ENCODE measurements around the gene RAI1. TPM values are rescaled to one million over a fixed set of nuclear protein-coding genes. Genes with fewer than 3 reads are reported as not detected.
A peak's percentile ranks its signal among the peaks of the same experiment; 100 is the strongest.

The RAI1 gene
- total and polyA plus RNA-seq, 2 of the 8 experiments (the other 6 are each of a cell fraction or from before 2014, with no cell fraction given) = 0.39 to 1.2 TPM

- Histone ChIP-seq H3K4me2 (ENCODE audit: insufficient read depth in 1 of 2, low read depth in 2 of 2, low read length in 2 of 2) (peak overlapping the region; percentile 32 to 44; a peak in 3 of 4 replicates), H3K23ac (ENCODE audit: insufficient read length) (no peak overlapping the region), H4K8ac (ENCODE audit: extremely low read depth, insufficient read depth, low read length) (peak overlapping the region; percentile 60), H2BK15ac (ENCODE audit: low read length) (peak overlapping the region; percentile 55; the same call in 1 of the 2 replicates), H3K4me3 (ENCODE audit: extremely low read depth in 1 of 4, insufficient read depth in 2 of 4, low read depth in 3 of 4, low read length in 4 of 4) (peak overlapping the region in 2 of 4 experiments; percentile 27 to 45; a peak in 4 of 8 replicates), H4K5ac (ENCODE audit: insufficient read length, low read depth, low read length) (peak overlapping the region; percentile 61), H3K27me3 (replicated peaks in 1 of 4; ENCODE audit: control insufficient read depth in 3 of 4, extremely low read depth in 1 of 4, insufficient read depth in 3 of 4, low read length in 3 of 4) (no peaks in the 10 kb centered on the region), H3K36me3 (ENCODE audit: control insufficient read depth in 2 of 4, insufficient read depth in 4 of 4, low read length in 3 of 4) (no peaks in the 10 kb centered on the region), H3K4ac (replicated peaks; ENCODE audit: insufficient read length, low read depth, low read length) (peak overlapping the region; percentile 99), H3K14ac (ENCODE audit: insufficient read length) (no peak overlapping the region), H3K79me2 (ENCODE audit: control insufficient read depth in 1 of 2, insufficient read depth in 2 of 2, low read length in 2 of 2) (no peaks in the 10 kb centered on the region), H3K56ac (replicated peaks; ENCODE audit: insufficient read length, low read depth, low read length) (no peak overlapping the region), H2BK12ac (ENCODE audit: low read depth, low read length) (peak overlapping the region; percentile 96), H2BK120ac (replicated peaks; ENCODE audit: low read depth, low read length) (no peak overlapping the region), H3K79me1 (ENCODE audit: low read depth, low read length) (no peaks in the 10 kb centered on the region), H4K20me1 (replicated peaks in 1 of 2; ENCODE audit: control insufficient read depth in 1 of 2, insufficient read depth in 2 of 2, low read length in 2 of 2) (no peaks in the 10 kb centered on the region), H3K23me2 (ENCODE audit: low read depth, low read length) (no peaks in the 10 kb centered on the region), H2BK20ac (ENCODE audit: low read length) (no peak overlapping the region), H3K27ac (ENCODE audit: low read depth, low read length) (peak overlapping the region; percentile 39; the same call in 1 of the 2 replicates), H3K9ac (replicated peaks in 1 of 4; ENCODE audit: extremely low read depth in 1 of 4, low read depth in 3 of 4, low read length in 3 of 4) (no peak overlapping the region), H2AK5ac (ENCODE audit: low read depth, low read length) (peak overlapping the region; percentile 54; the same call in 1 of the 2 replicates), H3K4me1 (replicated peaks in 1 of 4; ENCODE audit: control insufficient read depth in 3 of 4, insufficient read depth in 4 of 4, low read length in 3 of 4) (peaks cover 5 to 34% (median 21%) of the 10 kb centered on the region in 4 experiments), H3K9me3 (ENCODE audit: insufficient read depth in 2 of 2, low read depth in 1 of 2, low read length in 1 of 2) (no peaks in the 10 kb centered on the region), H4K91ac (replicated peaks; ENCODE audit: insufficient read length, low read length) (peak overlapping the region; percentile 61), H2AFZ (ENCODE audit: low read length) (no peak overlapping the region), H2BK5ac (ENCODE audit: low read depth, low read length) (peak overlapping the region; percentile 71; the same call in 1 of the 2 replicates), H3K18ac (ENCODE audit: extremely low read depth, low read length) (peak overlapping the region; percentile 89)
- 22% methylated on average over 28 of the region's 57 CpGs; no CpG with 5 or more reads in 1 of the 2 experiments for WGBS, 2 experiments (ENCODE audit: extremely low coverage in 1 of 2, insufficient coverage in 1 of 2, insufficient read length in 1 of 2, insufficient replicate concordance in 2 of 2, low coverage in 1 of 2, low lambda C conversion rate in 2 of 2, missing lambda C conversion rate in 1 of 2)
- CTCF ChIA-PET (ENCODE audit: partially characterized antibody) = no interaction called here
- DNase-seq (ENCODE audit: low read depth in 1 of 2, low spot score in 2 of 2) (peak; percentile 87 to 98), FAIRE-seq (no peak)
- POLR2A ChIA-PET (ENCODE audit: partially characterized antibody) = no interaction called here
- TF ChIP-seq CTCF (IDR thresholded peaks at IDR 0.05; ENCODE audit: control extremely low read depth in 1 of 3, insufficient read depth in 1 of 3, low read depth in 1 of 3, low read length in 3 of 3) (peak; percentile 23 to 41 (median 38)), YY1 (IDR thresholded peaks at IDR 0.05; ENCODE audit: low read depth, low read length) (peak; percentile 65), MAFK (IDR thresholded peaks at IDR 0.05; ENCODE audit: low read depth, low read length) (no peak), TAF1 (IDR thresholded peaks at IDR 0.05; ENCODE audit: low read depth, low read length) (peak; percentile 56; the same call in 1 of the 2 replicates), SIN3A (conservative IDR thresholded peaks at IDR 0.05 in 1 of 2, IDR thresholded peaks at IDR 0.05 in 1 of 2; ENCODE audit: low read depth in 1 of 2, low read length in 2 of 2) (peak in 1 of 2 experiments; percentile 53; a peak in 1 of 4 replicates), BACH1 (IDR thresholded peaks at IDR 0.05; ENCODE audit: low read length) (peak; percentile 67; the same call in 1 of the 2 replicates), SIRT6 (IDR thresholded peaks at IDR 0.05; ENCODE audit: low read length) (no peak), POLR2A (IDR thresholded peaks at IDR 0.05; ENCODE audit: control extremely low read depth in 1 of 2, low read depth in 2 of 2, low read length in 2 of 2) (peak in 1 of 2 experiments; percentile 58; a peak in 1 of 3 replicates), USF2 (IDR thresholded peaks at IDR 0.05; ENCODE audit: low read length) (no peak)
Observed at GRCh38 chr17:17752089-17752820, 71.0 kb downstream of the RAI1 start.

Data from H1 (cell line).